ENCODE results near the gene ABCA6. TPM values are rescaled to one million over a fixed set of nuclear protein-coding genes. Genes with fewer than 3 reads are reported as not detected.

The ABCA6 gene
- polyA plus RNA-seq, 1 donor (not counting 4 experiments of a cell fraction or from before 2014, with no cell fraction given): 0.14 TPM

DNA sequence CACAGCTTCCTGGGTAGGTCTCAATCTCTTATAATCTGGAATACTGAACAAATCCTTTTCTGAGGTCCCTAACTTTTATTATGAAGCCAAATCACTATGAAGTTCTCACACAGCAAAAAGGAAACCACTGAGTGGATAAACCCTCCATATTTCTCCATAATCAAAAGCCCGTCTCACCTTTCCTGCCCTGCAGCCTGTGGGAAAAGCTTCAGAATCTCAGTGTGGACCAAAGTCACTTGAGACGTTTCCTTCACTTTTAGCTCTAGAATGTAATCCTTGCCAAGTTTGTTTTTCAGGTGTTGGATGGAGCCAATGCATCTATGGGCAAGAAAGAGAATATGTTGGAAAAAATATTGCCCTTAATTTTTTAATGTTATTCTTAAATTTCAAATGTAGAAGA, 59.0 kb downstream of the ABCA6 start:
- FAIRE-seq: no peak

DNA sequence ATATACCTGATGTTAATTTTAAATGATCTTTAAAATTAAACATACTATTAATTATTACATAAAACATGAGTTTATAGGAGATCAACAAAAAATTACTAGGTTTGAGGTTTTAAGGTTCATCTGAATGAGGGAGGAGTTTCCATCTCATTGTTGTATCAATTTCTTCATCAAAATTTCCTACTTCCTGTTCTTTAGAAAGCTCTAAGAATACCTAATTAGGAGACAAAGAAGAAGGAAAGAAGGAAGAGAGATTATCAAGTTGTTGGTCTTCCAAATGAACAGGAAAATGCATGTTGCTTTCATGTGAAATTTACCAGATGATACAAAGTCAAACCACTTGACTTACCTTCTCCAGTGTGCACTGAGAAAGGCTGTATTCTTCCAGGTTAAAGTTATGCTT, 62.8 kb downstream of the ABCA6 start:
- Histone ChIP-seq H3K9me3 (ENCODE audit: control insufficient read depth, low read depth, low read length) (peaks cover 2% of the 10 kb centered on the region), H4K20me1 (ENCODE audit: control insufficient read depth, extremely low read depth, insufficient read depth, low read length) (no peaks in the 10 kb centered on the region), H3K9ac (ENCODE audit: control insufficient read depth, extremely low read depth, insufficient read depth, low read length) (no peak overlapping the region), H3K79me2 (ENCODE audit: control insufficient read depth, insufficient read depth, low read length) (no peaks in the 10 kb centered on the region), H2AFZ (ENCODE audit: control insufficient read depth, low read length) (no peak overlapping the region), H3K9me1 (ENCODE audit: control insufficient read depth, extremely low read depth, insufficient read depth, low read length) (no peaks in the 10 kb centered on the region), H3K27me3 (ENCODE audit: control insufficient read depth, extremely low read depth, insufficient read depth, low read length) (no peaks in the 10 kb centered on the region), H3K27ac (ENCODE audit: control insufficient read depth, insufficient read depth, low read length) (no peak overlapping the region), H3K4me3 (ENCODE audit: control insufficient read depth in 2 of 3, extremely low read depth in 1 of 3, insufficient read depth in 2 of 3, low read depth in 1 of 3, low read length in 3 of 3) (no peak overlapping the region), H3K4me1 (ENCODE audit: control insufficient read depth, extremely low read depth, insufficient read depth, low read length) (no peaks in the 10 kb centered on the region), H3K4me2 (ENCODE audit: control insufficient read depth, extremely low read depth, insufficient read depth, low read depth, low read length) (no peak overlapping the region), H3K36me3 (ENCODE audit: control insufficient read depth in 2 of 2, extremely low read depth in 1 of 2, insufficient read depth in 2 of 2, low read length in 2 of 2) (no peaks in the 10 kb centered on the region)
- DNase-seq (ENCODE audit: low read depth, low spot score) (no peak), FAIRE-seq (no peak)
- TF ChIP-seq EZH2 (IDR thresholded peaks at IDR 0.05; ENCODE audit: low read length): no peak
- TF ChIP-seq, protein P1, sequence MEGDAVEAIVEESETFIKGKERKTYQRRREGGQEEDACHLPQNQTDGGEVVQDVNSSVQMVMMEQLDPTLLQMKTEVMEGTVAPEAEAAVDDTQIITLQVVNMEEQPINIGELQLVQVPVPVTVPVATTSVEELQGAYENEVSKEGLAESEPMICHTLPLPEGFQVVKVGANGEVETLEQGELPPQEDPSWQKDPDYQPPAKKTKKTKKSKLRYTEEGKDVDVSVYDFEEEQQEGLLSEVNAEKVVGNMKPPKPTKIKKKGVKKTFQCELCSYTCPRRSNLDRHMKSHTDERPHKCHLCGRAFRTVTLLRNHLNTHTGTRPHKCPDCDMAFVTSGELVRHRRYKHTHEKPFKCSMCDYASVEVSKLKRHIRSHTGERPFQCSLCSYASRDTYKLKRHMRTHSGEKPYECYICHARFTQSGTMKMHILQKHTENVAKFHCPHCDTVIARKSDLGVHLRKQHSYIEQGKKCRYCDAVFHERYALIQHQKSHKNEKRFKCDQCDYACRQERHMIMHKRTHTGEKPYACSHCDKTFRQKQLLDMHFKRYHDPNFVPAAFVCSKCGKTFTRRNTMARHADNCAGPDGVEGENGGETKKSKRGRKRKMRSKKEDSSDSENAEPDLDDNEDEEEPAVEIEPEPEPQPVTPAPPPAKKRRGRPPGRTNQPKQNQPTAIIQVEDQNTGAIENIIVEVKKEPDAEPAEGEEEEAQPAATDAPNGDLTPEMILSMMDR (optimal IDR thresholded peaks at IDR 0.05 in 1 of 3, IDR thresholded peaks at IDR 0.05 in 1 of 3, conservative IDR thresholded peaks at IDR 0.05 in 1 of 3; ENCODE audit: extremely low read depth in 1 of 3, insufficient read depth in 2 of 3, low read length in 3 of 3): no peak
- dilution Hi-C loops (cut with MboI; ENCODE audit: extremely low pct_ligation_motif_present, low sequenced_read_pairs): no loop called here

More for the DNA sequence above, 59.0 kb downstream of the ABCA6 start:
- no peaks in the 10 kb centered on the region for H3K9me1 ChIP-seq (ENCODE audit: control insufficient read depth, extremely low read depth, insufficient read depth, low read length)
- no peak overlapping the region for H3K4me3 ChIP-seq (ENCODE audit: control insufficient read depth in 2 of 3, extremely low read depth in 1 of 3, insufficient read depth in 2 of 3, low read depth in 1 of 3, low read length in 3 of 3)
- DNase-seq (ENCODE audit: low read depth, low spot score): no peak
- dilution Hi-C loops (cut with MboI; ENCODE audit: extremely low pct_ligation_motif_present, low sequenced_read_pairs): no loop called here
- H3K27ac ChIP-seq (ENCODE audit: control insufficient read depth, insufficient read depth, low read length): no peak overlapping the region
- H3K36me3 ChIP-seq (ENCODE audit: control insufficient read depth in 2 of 2, extremely low read depth in 1 of 2, insufficient read depth in 2 of 2, low read length in 2 of 2): no peaks in the 10 kb centered on the region
- no peak overlapping the region for H2AFZ ChIP-seq (ENCODE audit: control insufficient read depth, low read length)
- H3K79me2 ChIP-seq (ENCODE audit: control insufficient read depth, insufficient read depth, low read length): no peaks in the 10 kb centered on the region
- no peaks in the 10 kb centered on the region for H4K20me1 ChIP-seq (ENCODE audit: control insufficient read depth, extremely low read depth, insufficient read depth, low read length)
- no peaks in the 10 kb centered on the region for H3K4me1 ChIP-seq (ENCODE audit: control insufficient read depth, extremely low read depth, insufficient read depth, low read length)
- H3K9me3 ChIP-seq (ENCODE audit: control insufficient read depth, low read depth, low read length): peaks cover 2% of the 10 kb centered on the region
- TF ChIP-seq, protein P1 (optimal IDR thresholded peaks at IDR 0.05 in 1 of 3, IDR thresholded peaks at IDR 0.05 in 1 of 3, conservative IDR thresholded peaks at IDR 0.05 in 1 of 3; ENCODE audit: extremely low read depth in 1 of 3, insufficient read depth in 2 of 3, low read length in 3 of 3): no peak
- no peak for TF ChIP-seq EZH2 (IDR thresholded peaks at IDR 0.05; ENCODE audit: low read length)
- no peak overlapping the region for H3K9ac ChIP-seq (ENCODE audit: control insufficient read depth, extremely low read depth, insufficient read depth, low read length)
- no peaks in the 10 kb centered on the region for H3K27me3 ChIP-seq (ENCODE audit: control insufficient read depth, extremely low read depth, insufficient read depth, low read length)
- no peak overlapping the region for H3K4me2 ChIP-seq (ENCODE audit: control insufficient read depth, extremely low read depth, insufficient read depth, low read depth, low read length)

All from keratinocyte (primary cell).